Prostate gland (tissue), 2 donors: ENCODE data around the gene MMP12.

Source experiments
- POLR2A ChIP-seq: fragments of 450-650 bp; IDR thresholded peaks from one replicate; pipeline ENCODE4 v1.6.1; 2016; ENCODE audit warnings: antibody characterized with exemption, mild to moderate bottlenecking
- POLR2AphosphoS5 ChIP-seq: sonication (generic); formaldehyde crosslinking; IDR thresholded peaks from one replicate; pipeline ENCODE4 v1.6.1; 2017; ENCODE audit warnings: antibody characterized with exemption
- TF ChIP-seq, protein P1 (sequence below), 4 experiments: fragments of 200-600 bp in 2 of 4; fragments of 450-650 bp in 2 of 4; sonication (generic) in 2 of 4; IDR thresholded peaks; 1 replicate in 3 of 4; 2 replicates in 1 of 4; pipeline ENCODE4 v1.5.1; 2016 to 2019; ENCODE audit warnings: antibody characterized with exemption in 4 of 4, mild to moderate bottlenecking in 2 of 4, moderate library complexity in 2 of 4

DNA sequence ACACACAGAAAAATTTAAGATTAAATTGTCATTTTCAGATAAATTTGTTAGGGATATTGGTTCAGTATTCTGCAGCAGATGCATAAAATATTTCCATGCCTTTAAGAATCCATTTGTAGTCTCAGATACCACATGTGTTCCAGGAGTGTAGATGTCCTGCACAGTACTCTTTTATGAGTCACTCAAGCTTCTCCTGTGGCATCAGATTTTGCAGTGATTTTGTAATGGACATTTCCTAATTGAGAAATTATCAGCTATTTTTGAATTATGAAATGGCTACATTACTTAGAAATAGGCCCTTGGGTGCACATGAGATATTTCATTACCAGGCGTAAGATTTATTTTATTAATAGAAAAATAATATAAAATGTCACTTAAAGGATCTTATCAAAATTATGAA lies 50.2 kb downstream of the MMP12 start:
- TF ChIP-seq, protein P1, sequence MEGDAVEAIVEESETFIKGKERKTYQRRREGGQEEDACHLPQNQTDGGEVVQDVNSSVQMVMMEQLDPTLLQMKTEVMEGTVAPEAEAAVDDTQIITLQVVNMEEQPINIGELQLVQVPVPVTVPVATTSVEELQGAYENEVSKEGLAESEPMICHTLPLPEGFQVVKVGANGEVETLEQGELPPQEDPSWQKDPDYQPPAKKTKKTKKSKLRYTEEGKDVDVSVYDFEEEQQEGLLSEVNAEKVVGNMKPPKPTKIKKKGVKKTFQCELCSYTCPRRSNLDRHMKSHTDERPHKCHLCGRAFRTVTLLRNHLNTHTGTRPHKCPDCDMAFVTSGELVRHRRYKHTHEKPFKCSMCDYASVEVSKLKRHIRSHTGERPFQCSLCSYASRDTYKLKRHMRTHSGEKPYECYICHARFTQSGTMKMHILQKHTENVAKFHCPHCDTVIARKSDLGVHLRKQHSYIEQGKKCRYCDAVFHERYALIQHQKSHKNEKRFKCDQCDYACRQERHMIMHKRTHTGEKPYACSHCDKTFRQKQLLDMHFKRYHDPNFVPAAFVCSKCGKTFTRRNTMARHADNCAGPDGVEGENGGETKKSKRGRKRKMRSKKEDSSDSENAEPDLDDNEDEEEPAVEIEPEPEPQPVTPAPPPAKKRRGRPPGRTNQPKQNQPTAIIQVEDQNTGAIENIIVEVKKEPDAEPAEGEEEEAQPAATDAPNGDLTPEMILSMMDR (IDR thresholded peaks at IDR 0.05), result no peak
- TF ChIP-seq POLR2A (no peak), POLR2AphosphoS5 (no peak)
